Coronary artery (tissue), 2 donors: ENCODE measurements around the gene IGFBPL1.
"Not testable (repeated sequence)": the region's sequence is repeated elsewhere in the genome, so short reads cannot be mapped to it uniquely, and the experiment has no call there.

Experiments used
- DNase-seq: peaks from one replicate; pipeline ENCODE4 v3.0.0-alpha.2; 2017; ENCODE audit warnings: low spot score
- H3K27ac ChIP-seq, 2 donors: fragments of 200-600 bp; sonication (generic); one replicate each; pipeline ENCODE4 v1.5.1; 2016 to 2019
- H3K4me3 ChIP-seq: fragments of 200-600 bp; sonication (generic); 2 replicates; pipeline ENCODE4 v1.5.1; 2016; ENCODE audit warnings: mild to moderate bottlenecking, moderate library complexity
- TF ChIP-seq, protein P1 (sequence below): fragments of 200-600 bp; sonication (generic); IDR thresholded peaks from one replicate; pipeline ENCODE4 v1.5.1; 2019; ENCODE audit warnings: antibody characterized with exemption

Gene IGFBPL1

GRCh38 chr9:38401994-38402393, 22.3 kb downstream of the IGFBPL1 start:
- no peak overlapping the region for H3K27ac ChIP-seq
- DNase-seq, result no peak
- TF ChIP-seq, protein P1, sequence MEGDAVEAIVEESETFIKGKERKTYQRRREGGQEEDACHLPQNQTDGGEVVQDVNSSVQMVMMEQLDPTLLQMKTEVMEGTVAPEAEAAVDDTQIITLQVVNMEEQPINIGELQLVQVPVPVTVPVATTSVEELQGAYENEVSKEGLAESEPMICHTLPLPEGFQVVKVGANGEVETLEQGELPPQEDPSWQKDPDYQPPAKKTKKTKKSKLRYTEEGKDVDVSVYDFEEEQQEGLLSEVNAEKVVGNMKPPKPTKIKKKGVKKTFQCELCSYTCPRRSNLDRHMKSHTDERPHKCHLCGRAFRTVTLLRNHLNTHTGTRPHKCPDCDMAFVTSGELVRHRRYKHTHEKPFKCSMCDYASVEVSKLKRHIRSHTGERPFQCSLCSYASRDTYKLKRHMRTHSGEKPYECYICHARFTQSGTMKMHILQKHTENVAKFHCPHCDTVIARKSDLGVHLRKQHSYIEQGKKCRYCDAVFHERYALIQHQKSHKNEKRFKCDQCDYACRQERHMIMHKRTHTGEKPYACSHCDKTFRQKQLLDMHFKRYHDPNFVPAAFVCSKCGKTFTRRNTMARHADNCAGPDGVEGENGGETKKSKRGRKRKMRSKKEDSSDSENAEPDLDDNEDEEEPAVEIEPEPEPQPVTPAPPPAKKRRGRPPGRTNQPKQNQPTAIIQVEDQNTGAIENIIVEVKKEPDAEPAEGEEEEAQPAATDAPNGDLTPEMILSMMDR, result no peak
- no peak overlapping the region for H3K4me3 ChIP-seq

GRCh38 chr9:38399191-38399590, 25.1 kb downstream of the IGFBPL1 start:
- H3K4me3 ChIP-seq, DNase-seq, H3K27ac ChIP-seq: not testable (repeated sequence)

GRCh38 chr9:38396371-38396671, 27.9 kb downstream of the IGFBPL1 start:
- Histone ChIP-seq H3K27ac (peak overlapping the region in 1 of 2 donors; percentile 90), H3K4me3 (peak overlapping the region; percentile 76)
- TF ChIP-seq, protein P1, result no peak
- DNase-seq, result no peak

- no peak for DNase-seq
- Histone ChIP-seq H3K4me3 (peak overlapping the region; percentile 76), H3K27ac (peak overlapping the region in 1 of 2 donors; percentile 90)
- TF ChIP-seq, protein P1, result no peak
These were observed 28.4 kb downstream of the IGFBPL1 start for GRCh38 chr9:38395653-38396370.

DNA sequence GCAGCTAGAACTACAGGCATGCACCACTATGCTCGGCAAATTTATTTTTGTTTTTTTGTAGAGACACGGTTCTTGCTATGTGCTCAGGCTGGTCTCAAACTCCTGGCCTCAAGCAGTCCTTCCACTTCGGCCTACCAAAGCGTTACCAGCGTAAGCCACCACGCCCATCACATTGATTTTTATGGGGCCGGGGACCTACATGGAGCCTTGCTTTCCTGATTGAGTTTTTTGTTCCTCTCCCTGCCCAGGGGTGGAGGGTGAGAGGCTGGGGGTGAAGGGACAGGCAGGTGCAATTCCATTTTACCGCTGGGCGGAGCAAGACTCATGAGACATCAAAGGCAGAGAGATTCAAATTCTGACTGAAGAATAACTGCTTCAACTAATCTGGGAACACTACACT, 29.8 kb downstream of the IGFBPL1 start:
- Histone ChIP-seq H3K27ac (peak overlapping the region; percentile 90 to 93), H3K4me3 (peak overlapping the region; percentile 76)
- TF ChIP-seq, protein P1, result no peak
- DNase-seq, result no peak

DNA sequence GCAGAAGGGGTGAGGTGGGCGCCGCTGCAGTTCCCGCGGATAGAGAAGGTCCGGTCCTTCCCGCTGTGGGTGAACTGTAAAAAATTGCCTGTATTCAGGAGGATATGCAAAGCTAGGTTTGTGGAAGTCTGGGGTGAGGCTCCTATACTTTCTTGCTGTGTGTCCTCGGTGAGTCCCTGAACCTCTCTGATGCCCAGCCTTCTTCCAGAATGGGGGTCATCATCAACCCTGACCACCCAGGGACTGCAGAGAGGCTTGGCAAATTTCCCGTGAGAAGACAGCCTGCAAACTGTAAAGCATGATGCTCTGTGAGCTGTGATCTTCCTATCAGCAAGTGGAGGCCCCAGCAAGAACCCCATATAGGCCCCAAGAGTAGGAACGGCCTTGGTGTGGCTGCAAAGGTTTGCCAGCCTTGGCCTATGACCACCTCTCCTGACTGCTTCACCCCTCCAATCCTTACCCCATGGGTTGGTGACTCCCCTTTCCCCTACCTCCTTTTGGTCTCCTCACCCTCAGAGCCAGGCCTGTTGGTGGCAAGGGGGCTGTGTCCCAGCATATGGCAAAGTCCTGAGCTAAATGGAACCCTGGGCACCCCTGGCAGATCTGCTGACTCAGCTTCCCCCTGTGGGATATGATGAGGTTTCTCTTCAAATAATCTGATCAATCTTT, 31.0 kb downstream of the IGFBPL1 start:
- DNase-seq, result no peak
- TF ChIP-seq, protein P1, result no peak
- Histone ChIP-seq H3K4me3 (peak overlapping the region; percentile 76), H3K27ac (peak overlapping the region; percentile 90 to 93)

DNA sequence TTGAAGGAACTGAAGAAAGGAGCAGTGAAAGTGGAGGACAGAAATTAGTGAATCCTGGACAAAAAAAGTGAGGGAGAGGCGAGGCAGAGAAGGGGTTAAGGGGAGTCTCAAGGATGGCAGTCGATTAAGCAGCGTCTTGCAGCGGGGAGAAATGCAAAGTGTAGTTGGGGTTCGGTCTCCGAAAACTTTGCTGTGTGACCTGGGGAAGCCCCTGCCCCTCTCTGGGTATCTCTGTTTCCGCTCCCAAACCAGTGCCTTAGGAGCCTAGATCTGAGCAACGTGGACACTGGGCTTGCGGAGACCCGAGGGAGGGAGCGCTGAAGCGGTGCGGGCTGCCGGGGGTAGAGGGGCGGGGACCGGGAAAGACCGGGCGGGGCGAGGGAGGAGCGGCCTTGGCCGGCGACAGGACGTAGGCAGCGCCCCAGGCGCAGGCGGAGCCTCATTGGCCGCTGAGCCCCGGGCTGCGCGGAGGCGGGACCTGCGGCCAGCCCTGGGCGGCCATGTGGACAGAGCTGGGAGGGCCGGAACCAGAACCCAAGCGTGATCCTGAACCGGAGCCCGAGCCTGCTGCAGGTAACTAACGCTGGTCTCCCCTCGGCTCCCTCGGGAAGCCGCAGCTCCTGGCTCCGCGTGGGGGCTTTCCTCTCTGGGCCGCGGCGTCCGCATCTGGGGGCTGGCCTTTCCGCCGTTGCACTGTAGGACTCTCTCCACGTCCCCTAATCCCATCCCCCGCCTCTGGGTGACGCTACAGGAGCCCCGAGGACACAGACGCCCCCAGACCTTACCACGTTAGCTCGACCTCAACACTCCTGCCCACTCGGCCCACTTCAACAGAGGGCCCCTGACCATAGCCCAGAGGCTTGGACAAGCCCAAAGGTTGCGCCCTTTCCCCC, 31.8 kb downstream of the IGFBPL1 start, which contains the start of gene ALDH1B1:
Gene ALDH1B1, plus strand, starts transcription at position 468 of the 893 bp plus-strand sequence. CDS start 3,047 bp downstream, outside the sequence.
- Histone ChIP-seq H3K27ac (peak within 1 kb of the TSS; percentile 90 to 93), H3K4me3 (peak within 1 kb of the TSS; percentile 76)
- TF ChIP-seq, protein P1, result no peak
- peak; percentile 93 for DNase-seq
